ENCODE data around the gene SHANK1.

Gene SHANK1

GRCh38 chr19:50644315-50644915, 75.2 kb downstream of the SHANK1 start:
- no peak for FAIRE-seq
- TF ChIP-seq SPI1 (IDR thresholded peaks at IDR 0.05; ENCODE audit: low read depth, low read length) = no peak
- no peak for TF ChIP-seq TAF1 (IDR thresholded peaks at IDR 0.05; ENCODE audit: low read depth, low read length)
- no peak for TF ChIP-seq POU2F2 (IDR thresholded peaks at IDR 0.05; ENCODE audit: low read depth, low read length)
- no peak for TF ChIP-seq POLR2A (IDR thresholded peaks at IDR 0.05; ENCODE audit: low read depth, low read length)
- TF ChIP-seq POLR2AphosphoS5 (IDR thresholded peaks at IDR 0.05; ENCODE audit: low read depth, low read length) = no peak
- TF ChIP-seq PAX5 (IDR thresholded peaks at IDR 0.05; ENCODE audit: insufficient read depth, low read length, severe bottlenecking) = no peak
- DNase-seq (ENCODE audit: insufficient read length, low spot score) = no peak

- DNase-seq (ENCODE audit: insufficient read length, low spot score) = no peak
- FAIRE-seq = no peak
- TF ChIP-seq POLR2A (IDR thresholded peaks at IDR 0.05; ENCODE audit: low read depth, low read length) (no peak), POU2F2 (IDR thresholded peaks at IDR 0.05; ENCODE audit: low read depth, low read length) (no peak), POLR2AphosphoS5 (IDR thresholded peaks at IDR 0.05; ENCODE audit: low read depth, low read length) (no peak), TAF1 (IDR thresholded peaks at IDR 0.05; ENCODE audit: low read depth, low read length) (no peak), SPI1 (IDR thresholded peaks at IDR 0.05; ENCODE audit: low read depth, low read length) (no peak)
Observed at GRCh38 chr19:50640368-50640767, 79.2 kb downstream of the SHANK1 start.

- FAIRE-seq (no peak), DNase-seq (ENCODE audit: insufficient read length, low spot score) (no peak)
Observed at GRCh38 chr19:50639121-50640112, 80.2 kb downstream of the SHANK1 start, which contains the start of gene SYT3. Gene SYT3, minus strand, starts transcription at chr19:50639881. Its CDS starts 2,470 bp downstream, at chr19:50637411.

GRCh38 chr19:50638600-50638999, 81.0 kb downstream of the SHANK1 start:
- TF ChIP-seq PAX5 (IDR thresholded peaks at IDR 0.05; ENCODE audit: insufficient read depth, low read length, severe bottlenecking) (no peak), POU2F2 (IDR thresholded peaks at IDR 0.05; ENCODE audit: low read depth, low read length) (no peak), POLR2AphosphoS5 (IDR thresholded peaks at IDR 0.05; ENCODE audit: low read depth, low read length) (no peak), TAF1 (IDR thresholded peaks at IDR 0.05; ENCODE audit: low read depth, low read length) (no peak), POLR2A (IDR thresholded peaks at IDR 0.05; ENCODE audit: low read depth, low read length) (no peak), SPI1 (IDR thresholded peaks at IDR 0.05; ENCODE audit: low read depth, low read length) (no peak)
- DNase-seq (ENCODE audit: insufficient read length, low spot score) = no peak
- FAIRE-seq = no peak

More at GRCh38 chr19:50639121-50640112, 80.2 kb downstream of the SHANK1 start, which contains the start of gene SYT3:
- TF ChIP-seq POLR2A (IDR thresholded peaks at IDR 0.05; ENCODE audit: low read depth, low read length) (no peak), POLR2AphosphoS5 (IDR thresholded peaks at IDR 0.05; ENCODE audit: low read depth, low read length) (no peak), PAX5 (IDR thresholded peaks at IDR 0.05; ENCODE audit: insufficient read depth, low read length, severe bottlenecking) (no peak), POU2F2 (IDR thresholded peaks at IDR 0.05; ENCODE audit: low read depth, low read length) (no peak), TAF1 (IDR thresholded peaks at IDR 0.05; ENCODE audit: low read depth, low read length) (no peak), SPI1 (IDR thresholded peaks at IDR 0.05; ENCODE audit: low read depth, low read length) (no peak)

GRCh38 chr19:50636317-50637085, 83.1 kb downstream of the SHANK1 start:
- DNase-seq (ENCODE audit: insufficient read length, low spot score) (no peak), FAIRE-seq (no peak)
- TF ChIP-seq TAF1 (IDR thresholded peaks at IDR 0.05; ENCODE audit: low read depth, low read length) = no peak
- TF ChIP-seq POU2F2 (IDR thresholded peaks at IDR 0.05; ENCODE audit: low read depth, low read length) = no peak
- TF ChIP-seq PAX5 (IDR thresholded peaks at IDR 0.05; ENCODE audit: insufficient read depth, low read length, severe bottlenecking) = no peak
- no peak for TF ChIP-seq POLR2AphosphoS5 (IDR thresholded peaks at IDR 0.05; ENCODE audit: low read depth, low read length)
- no peak for TF ChIP-seq SPI1 (IDR thresholded peaks at IDR 0.05; ENCODE audit: low read depth, low read length)
- TF ChIP-seq POLR2A (IDR thresholded peaks at IDR 0.05; ENCODE audit: low read depth, low read length) = no peak

- TF ChIP-seq SPI1 (IDR thresholded peaks at IDR 0.05; ENCODE audit: low read depth, low read length) = no peak
- TF ChIP-seq TAF1 (IDR thresholded peaks at IDR 0.05; ENCODE audit: low read depth, low read length) = no peak
- no peak for TF ChIP-seq POLR2AphosphoS5 (IDR thresholded peaks at IDR 0.05; ENCODE audit: low read depth, low read length)
- TF ChIP-seq PAX5 (IDR thresholded peaks at IDR 0.05; ENCODE audit: insufficient read depth, low read length, severe bottlenecking) = no peak
- no peak for TF ChIP-seq POU2F2 (IDR thresholded peaks at IDR 0.05; ENCODE audit: low read depth, low read length)
- no peak for TF ChIP-seq POLR2A (IDR thresholded peaks at IDR 0.05; ENCODE audit: low read depth, low read length)
- DNase-seq (ENCODE audit: insufficient read length, low spot score) (no peak), FAIRE-seq (no peak)
Observed at GRCh38 chr19:50633973-50634372, 85.6 kb downstream of the SHANK1 start.

- TF ChIP-seq SPI1 (IDR thresholded peaks at IDR 0.05; ENCODE audit: low read depth, low read length) (no peak), POLR2AphosphoS5 (IDR thresholded peaks at IDR 0.05; ENCODE audit: low read depth, low read length) (no peak), POLR2A (IDR thresholded peaks at IDR 0.05; ENCODE audit: low read depth, low read length) (no peak), PAX5 (IDR thresholded peaks at IDR 0.05; ENCODE audit: insufficient read depth, low read length, severe bottlenecking) (no peak), POU2F2 (IDR thresholded peaks at IDR 0.05; ENCODE audit: low read depth, low read length) (no peak), TAF1 (IDR thresholded peaks at IDR 0.05; ENCODE audit: low read depth, low read length) (no peak)
- FAIRE-seq = no peak
- DNase-seq (ENCODE audit: insufficient read length, low spot score) = no peak
Observed at GRCh38 chr19:50633359-50633758, 86.2 kb downstream of the SHANK1 start.

GRCh38 chr19:50632151-50632835, 87.3 kb downstream of the SHANK1 start:
- FAIRE-seq (no peak), DNase-seq (ENCODE audit: insufficient read length, low spot score) (no peak)
- TF ChIP-seq POLR2A (IDR thresholded peaks at IDR 0.05; ENCODE audit: low read depth, low read length) = no peak
- TF ChIP-seq POLR2AphosphoS5 (IDR thresholded peaks at IDR 0.05; ENCODE audit: low read depth, low read length) = no peak
- no peak for TF ChIP-seq PAX5 (IDR thresholded peaks at IDR 0.05; ENCODE audit: insufficient read depth, low read length, severe bottlenecking)
- no peak for TF ChIP-seq SPI1 (IDR thresholded peaks at IDR 0.05; ENCODE audit: low read depth, low read length)
- TF ChIP-seq TAF1 (IDR thresholded peaks at IDR 0.05; ENCODE audit: low read depth, low read length) = no peak
- TF ChIP-seq POU2F2 (IDR thresholded peaks at IDR 0.05; ENCODE audit: low read depth, low read length) = no peak

All from GM12891 (cell line).